ENCODE data around the gene DNAH2.
A peak's percentile ranks its signal among the peaks of the same experiment; 100 is the strongest.
"Not testable (repeated sequence)": the region's sequence is repeated elsewhere in the genome, so short reads cannot be mapped to it uniquely, and the experiment has no call there.

Gene DNAH2

GRCh38 chr17:7850701-7851437, 133.3 kb downstream of the DNAH2 start:
- DNase-seq (ENCODE audit: low spot score) = no peak

GRCh38 chr17:7851438-7852261, 134.1 kb downstream of the DNAH2 start:
- DNase-seq (ENCODE audit: low spot score) = peak; percentile 88

GRCh38 chr17:7852262-7852670, 134.7 kb downstream of the DNAH2 start:
- no peak for DNase-seq (ENCODE audit: low spot score)

- DNase-seq (ENCODE audit: low spot score) = no peak
These were observed 135.6 kb downstream of the DNAH2 start for GRCh38 chr17:7852919-7853690.

GRCh38 chr17:7853691-7854038, 136.1 kb downstream of the DNAH2 start:
- no peak for DNase-seq (ENCODE audit: low spot score)

- DNase-seq (ENCODE audit: low spot score) = no peak
These were observed 136.7 kb downstream of the DNAH2 start for GRCh38 chr17:7854078-7854777.

- no peak for DNase-seq (ENCODE audit: low spot score)
These were observed 137.5 kb downstream of the DNAH2 start, which contains the start of gene TMEM88 for GRCh38 chr17:7854851-7855659. TSS of gene TMEM88 (plus strand) at chr17:7855066. CDS start at chr17:7855075, 9 bp downstream.

GRCh38 chr17:7855660-7856010, 138.1 kb downstream of the DNAH2 start:
- no peak for DNase-seq (ENCODE audit: low spot score)

GRCh38 chr17:7856011-7856810, 138.7 kb downstream of the DNAH2 start:
- peak; percentile 50 for DNase-seq (ENCODE audit: low spot score)

- peak; percentile 100 for DNase-seq (ENCODE audit: low spot score)
These were observed 139.5 kb downstream of the DNAH2 start, which contains the start of gene NAA38 for GRCh38 chr17:7856811-7857712. TSS of gene NAA38 (minus strand) at chr17:7857559. CDS start at chr17:7857463, 96 bp downstream.

- peak; percentile 94 for DNase-seq (ENCODE audit: low spot score)
These were observed 140.4 kb downstream of the DNAH2 start, which contains the start of gene CYB5D1 for GRCh38 chr17:7857713-7858521. TSS of gene CYB5D1 (plus strand) at chr17:7858003. CDS start at chr17:7858135, 132 bp downstream.

- peak; percentile 78 for DNase-seq (ENCODE audit: low spot score)
These were observed 140.9 kb downstream of the DNAH2 start for GRCh38 chr17:7858522-7858810.

- DNase-seq (ENCODE audit: low spot score) = no peak
These were observed 141.5 kb downstream of the DNAH2 start for GRCh38 chr17:7859028-7859427.

- DNase-seq (ENCODE audit: low spot score) = peak; percentile 62
These were observed 145.3 kb downstream of the DNAH2 start for GRCh38 chr17:7862692-7863437.

GRCh38 chr17:7864384-7864783, 146.8 kb downstream of the DNAH2 start:
- DNase-seq (ENCODE audit: low spot score) = not testable (repeated sequence)

GRCh38 chr17:7864995-7865650, 147.6 kb downstream of the DNAH2 start:
- DNase-seq (ENCODE audit: low spot score) = no peak

- DNase-seq (ENCODE audit: low spot score) = no peak
These were observed 150.4 kb downstream of the DNAH2 start for GRCh38 chr17:7867881-7868329.

Data from SW480 (cell line).